Effector memory CD8-positive, alpha-beta T cell (primary cell): Measurements from ENCODE around the gene SHISAL2A.
"Not testable (repeated sequence)": the region's sequence is repeated elsewhere in the genome, so short reads cannot be mapped to it uniquely, and the experiment has no call there.

Experiments
- ATAC-seq: fragments of 150-1000 bp; cut with Tn5 transposase; replicated peaks from 2 replicates; pipeline ENCODE4 v1.10.0; 2021; ENCODE audit warnings: mild to moderate bottlenecking, moderate library complexity
- DNase-seq, 3 experiments: peaks; one replicate each; pipeline ENCODE4 v3.0.0; 2021
- H3K27ac Mint-ChIP-seq, 2 donors: one replicate each; pipeline ENCODE4 v1.8.0; 2022; ENCODE audit warnings: mild to moderate bottlenecking in 2 of 2, mixed read lengths in 2 of 2, moderate library complexity in 2 of 2
- H3K27me3 Mint-ChIP-seq, 2 donors: one replicate each; pipeline ENCODE4 v1.8.0; 2022; ENCODE audit warnings: mixed read lengths in 2 of 2
- H3K36me3 Mint-ChIP-seq: one replicate; pipeline ENCODE4 v1.8.0; 2022; ENCODE audit warnings: mild to moderate bottlenecking, moderate library complexity, mixed read lengths; ENCODE audit not compliant: insufficient read depth
- H3K4me1 Mint-ChIP-seq, 2 donors: one replicate each; pipeline ENCODE4 v1.8.0; 2022; ENCODE audit warnings: low read depth in 2 of 2, mixed read lengths in 2 of 2
- H3K4me3 Mint-ChIP-seq, 2 donors: one replicate each; pipeline ENCODE4 v1.8.0; 2022; ENCODE audit warnings: mild to moderate bottlenecking in 2 of 2, mixed read lengths in 2 of 2, moderate library complexity in 2 of 2
- H3K9me3 Mint-ChIP-seq, 2 donors: one replicate each; pipeline ENCODE4 v1.8.0; 2022; ENCODE audit warnings: mixed read lengths in 2 of 2

Gene SHISAL2A

GRCh38 chr1:52670604-52671003, 37.6 kb downstream of the SHISAL2A start:
- Mint-ChIP-seq H3K27me3 (no peaks in the 10 kb centered on the region), H3K9me3 (no peaks in the 10 kb centered on the region), H3K36me3 (peaks cover 23% of the 10 kb centered on the region), H3K27ac (no peak overlapping the region), H3K4me3 (no peak overlapping the region), H3K4me1 (peaks cover 0 to 5% of the 10 kb centered on the region in 2 donors)
- ATAC-seq (no peak), DNase-seq (no peak)

GRCh38 chr1:52672946-52673345, 40.0 kb downstream of the SHISAL2A start:
- Mint-ChIP-seq H3K36me3 (peaks cover 23% of the 10 kb centered on the region), H3K27ac (peak overlapping the region in 1 of 2 donors; percentile 57), H3K9me3 (no peaks in the 10 kb centered on the region), H3K4me1 (peaks cover 0 to 5% of the 10 kb centered on the region in 2 donors), H3K27me3 (no peaks in the 10 kb centered on the region), H3K4me3 (no peak overlapping the region)
- ATAC-seq (no peak), DNase-seq (no peak)

- H3K4me1 Mint-ChIP-seq, result peaks cover 0 to 5% of the 10 kb centered on the region in 2 donors
- no peak overlapping the region for H3K27ac Mint-ChIP-seq
- H3K9me3 Mint-ChIP-seq, result no peaks in the 10 kb centered on the region
- H3K27me3 Mint-ChIP-seq, result no peaks in the 10 kb centered on the region
- H3K36me3 Mint-ChIP-seq, result peaks cover 22% of the 10 kb centered on the region
- H3K4me3 Mint-ChIP-seq, result no peak overlapping the region
- DNase-seq, result no peak
- no peak for ATAC-seq
These were observed 40.5 kb downstream of the SHISAL2A start for GRCh38 chr1:52673513-52673912.

GRCh38 chr1:52674497-52675384, 41.8 kb downstream of the SHISAL2A start:
- no peaks in the 10 kb centered on the region for H3K9me3 Mint-ChIP-seq
- ATAC-seq (no peak), DNase-seq (no peak)
- H3K4me1 Mint-ChIP-seq, result peaks cover 0 to 5% of the 10 kb centered on the region in 2 donors
- no peaks in the 10 kb centered on the region for H3K27me3 Mint-ChIP-seq
- H3K4me3 Mint-ChIP-seq, result no peak overlapping the region
- H3K36me3 Mint-ChIP-seq, result peaks cover 17% of the 10 kb centered on the region
- peak overlapping the region; percentile 56 to 75 for H3K27ac Mint-ChIP-seq

- DNase-seq (no peak), ATAC-seq (no peak)
- peaks cover 14% of the 10 kb centered on the region for H3K36me3 Mint-ChIP-seq
- H3K27me3 Mint-ChIP-seq, result no peaks in the 10 kb centered on the region
- H3K9me3 Mint-ChIP-seq, result no peaks in the 10 kb centered on the region
- H3K4me1 Mint-ChIP-seq, result peaks cover 0 to 5% of the 10 kb centered on the region in 2 donors
- no peak overlapping the region for H3K27ac Mint-ChIP-seq
- no peak overlapping the region for H3K4me3 Mint-ChIP-seq
These were observed 43.4 kb downstream of the SHISAL2A start for GRCh38 chr1:52676249-52676903.

- Mint-ChIP-seq H3K9me3 (no peaks in the 10 kb centered on the region), H3K4me3 (no peak overlapping the region), H3K27me3 (no peaks in the 10 kb centered on the region), H3K36me3 (peaks cover 16% of the 10 kb centered on the region), H3K27ac (no peak overlapping the region), H3K4me1 (peaks cover 0 to 5% of the 10 kb centered on the region in 2 donors)
- DNase-seq, result no peak
- no peak for ATAC-seq
These were observed 44.3 kb downstream of the SHISAL2A start for GRCh38 chr1:52677076-52677806.

GRCh38 chr1:52679048-52679447, 46.1 kb downstream of the SHISAL2A start:
- Mint-ChIP-seq H3K36me3 (peaks cover 17% of the 10 kb centered on the region), H3K27ac (peak overlapping the region in 1 of 2 donors; percentile 64), H3K4me3 (no peak overlapping the region), H3K9me3 (no peaks in the 10 kb centered on the region), H3K27me3 (no peaks in the 10 kb centered on the region), H3K4me1 (peaks cover 0 to 5% of the 10 kb centered on the region in 2 donors)
- ATAC-seq (no peak), DNase-seq (no peak)

- peaks cover 17% of the 10 kb centered on the region for H3K36me3 Mint-ChIP-seq
- no peaks in the 10 kb centered on the region for H3K9me3 Mint-ChIP-seq
- H3K4me3 Mint-ChIP-seq, result no peak overlapping the region
- H3K27ac Mint-ChIP-seq, result peak overlapping the region in 1 of 2 donors; percentile 64
- no peak for ATAC-seq
- no peaks in the 10 kb centered on the region for H3K27me3 Mint-ChIP-seq
- H3K4me1 Mint-ChIP-seq, result peaks cover 0 to 4% of the 10 kb centered on the region in 2 donors
- DNase-seq, result no peak
These were observed 46.5 kb downstream of the SHISAL2A start for GRCh38 chr1:52679498-52679897.

GRCh38 chr1:52680353-52680752, 47.4 kb downstream of the SHISAL2A start:
- ATAC-seq (no peak), DNase-seq (no peak)
- no peaks in the 10 kb centered on the region for H3K9me3 Mint-ChIP-seq
- H3K27me3 Mint-ChIP-seq, result no peaks in the 10 kb centered on the region
- no peak overlapping the region for H3K4me3 Mint-ChIP-seq
- peaks cover 0 to 2% of the 10 kb centered on the region in 2 donors for H3K4me1 Mint-ChIP-seq
- H3K36me3 Mint-ChIP-seq, result peaks cover 16% of the 10 kb centered on the region
- H3K27ac Mint-ChIP-seq, result peak overlapping the region in 1 of 2 donors; percentile 22

GRCh38 chr1:52681136-52681535, 48.2 kb downstream of the SHISAL2A start:
- DNase-seq (no peak), ATAC-seq (no peak)
- Mint-ChIP-seq H3K4me1 (peaks cover 3 to 4% of the 10 kb centered on the region in 2 donors), H3K27ac (no peak overlapping the region), H3K27me3 (no peaks in the 10 kb centered on the region), H3K36me3 (peaks cover 10% of the 10 kb centered on the region), H3K9me3 (no peaks in the 10 kb centered on the region), H3K4me3 (no peak overlapping the region)

GRCh38 chr1:52683367-52683940, 50.5 kb downstream of the SHISAL2A start:
- DNase-seq (no peak), ATAC-seq (no peak)
- Mint-ChIP-seq H3K27ac (peak overlapping the region in 1 of 2 donors; percentile 53), H3K36me3 (peaks cover 15% of the 10 kb centered on the region), H3K27me3 (no peaks in the 10 kb centered on the region), H3K4me3 (no peak overlapping the region), H3K4me1 (peaks cover 6% of the 10 kb centered on the region in 2 donors), H3K9me3 (no peaks in the 10 kb centered on the region)

- no peak overlapping the region for H3K4me3 Mint-ChIP-seq
- H3K27ac Mint-ChIP-seq, result no peak overlapping the region
- H3K9me3 Mint-ChIP-seq, result no peaks in the 10 kb centered on the region
- H3K27me3 Mint-ChIP-seq, result no peaks in the 10 kb centered on the region
- DNase-seq (no peak), ATAC-seq (no peak)
- H3K36me3 Mint-ChIP-seq, result peaks cover 17% of the 10 kb centered on the region
- peaks cover 6% of the 10 kb centered on the region in 2 donors for H3K4me1 Mint-ChIP-seq
These were observed 51.6 kb downstream of the SHISAL2A start for GRCh38 chr1:52684545-52684944.

GRCh38 chr1:52686261-52686751, 53.3 kb downstream of the SHISAL2A start:
- peak; percentile 73 to 80 (median 77) for DNase-seq
- ATAC-seq, result peak; percentile 98
- Mint-ChIP-seq H3K36me3 (peaks cover 21% of the 10 kb centered on the region), H3K27ac (peak overlapping the region; percentile 81 to 90)
- H3K9me3 Mint-ChIP-seq, H3K27me3 Mint-ChIP-seq, H3K4me3 Mint-ChIP-seq, H3K4me1 Mint-ChIP-seq: not testable (repeated sequence)
